Globus pallidus (tissue), 1 donor: Measurements from ENCODE around the gene PRUNE1.

Source experiments
- DNase-seq: peaks from one replicate; pipeline ENCODE4 v3.0.0-alpha.2; 2015; ENCODE audit warnings: low spot score

The PRUNE1 gene

DNA sequence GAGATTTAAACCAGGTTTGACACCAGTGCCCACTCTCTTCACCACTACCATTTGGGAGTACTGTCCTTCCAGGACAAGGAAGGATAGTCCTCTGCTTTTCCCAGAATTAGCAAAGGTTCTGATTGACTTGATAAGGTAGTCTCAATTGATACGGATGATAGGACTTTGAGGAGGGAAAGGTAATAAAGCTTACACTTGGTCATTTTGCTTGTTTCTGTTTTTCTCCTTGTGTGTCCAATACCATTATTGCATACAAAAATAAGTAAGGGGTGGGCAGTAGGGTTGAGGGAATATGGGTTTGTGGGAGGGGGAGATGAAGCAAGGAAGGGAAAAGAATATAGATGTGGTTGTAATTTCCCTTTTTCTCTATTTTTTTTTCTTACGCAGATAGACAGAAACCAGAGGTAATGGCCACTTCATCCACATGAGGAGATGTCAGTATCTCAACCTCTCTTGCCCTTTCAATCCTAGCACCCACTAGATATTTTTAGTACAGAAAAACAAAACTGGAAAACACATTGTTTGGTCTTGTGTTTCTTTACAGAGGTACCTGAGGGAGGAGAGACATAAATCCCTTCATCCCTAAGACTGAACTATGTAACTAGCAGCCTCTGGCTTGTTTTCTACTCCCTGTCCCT, 41.9 kb downstream of the PRUNE1 start:
- DNase-seq = no peak

DNA sequence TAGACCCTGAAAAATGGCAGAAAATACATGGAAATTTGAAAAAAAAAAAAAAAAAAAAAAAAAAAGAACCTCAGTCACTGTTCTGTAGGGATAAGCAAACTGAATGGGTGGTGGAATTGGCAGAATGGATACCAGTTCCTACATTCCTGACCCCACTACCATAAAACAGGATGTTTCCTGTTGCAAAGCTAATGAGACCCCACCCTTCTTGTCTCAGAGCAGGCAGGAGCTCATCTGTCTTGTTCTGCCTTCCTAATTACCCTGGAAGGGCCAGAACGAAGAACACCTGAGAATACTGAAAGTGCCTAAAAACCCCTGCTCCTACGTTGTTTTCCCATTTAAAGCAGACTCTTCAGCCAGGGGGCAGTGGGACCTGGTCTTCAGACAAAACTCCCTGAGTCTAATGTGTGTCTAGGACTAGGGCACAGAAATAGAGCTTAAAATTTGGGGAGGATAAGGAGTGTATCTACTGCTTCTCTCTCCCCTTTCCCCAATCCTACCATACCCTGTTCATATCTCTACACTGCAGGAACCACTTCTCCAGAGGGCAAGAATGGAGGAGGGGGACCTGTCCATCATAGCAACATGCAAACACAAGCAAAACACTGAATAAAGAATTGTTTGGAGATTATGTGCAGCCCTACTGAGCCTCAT, 43.2 kb downstream of the PRUNE1 start:
- no peak for DNase-seq

- DNase-seq = no peak
Observed at GRCh38 chr1:151054971-151055547, 46.8 kb downstream of the PRUNE1 start.

GRCh38 chr1:151055581-151055980, 47.3 kb downstream of the PRUNE1 start:
- DNase-seq = no peak

GRCh38 chr1:151056149-151056548, 47.9 kb downstream of the PRUNE1 start:
- DNase-seq = no peak

DNA sequence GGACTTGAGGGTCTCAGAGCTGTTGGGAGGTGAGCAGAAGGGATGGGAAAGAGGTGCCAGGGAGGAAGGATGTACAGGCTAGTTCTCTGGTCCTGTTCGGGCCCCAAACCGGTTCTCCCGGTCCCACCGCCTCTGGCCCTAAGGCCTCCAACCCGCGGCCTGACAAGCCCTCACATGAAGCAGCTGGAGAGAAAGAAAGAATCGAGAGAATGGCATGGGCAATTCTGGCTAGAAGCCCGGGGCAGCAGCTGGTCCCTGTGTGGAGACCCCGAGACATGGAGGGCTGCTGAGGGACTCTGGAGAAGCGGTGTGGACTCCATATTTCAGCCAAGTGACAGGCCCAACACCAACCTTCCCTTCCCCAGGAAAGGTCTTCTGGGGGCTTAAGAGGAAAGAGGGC, 50.4 kb downstream of the PRUNE1 start:
- peak; percentile 49 for DNase-seq

GRCh38 chr1:151059109-151060006, 51.1 kb downstream of the PRUNE1 start, which contains the start of gene CDC42SE1:
CDC42SE1 (minus strand) TSS chr1:151059622; CDS start chr1:151055730, 3,892 bp downstream.
- DNase-seq = peak; percentile 81

DNA sequence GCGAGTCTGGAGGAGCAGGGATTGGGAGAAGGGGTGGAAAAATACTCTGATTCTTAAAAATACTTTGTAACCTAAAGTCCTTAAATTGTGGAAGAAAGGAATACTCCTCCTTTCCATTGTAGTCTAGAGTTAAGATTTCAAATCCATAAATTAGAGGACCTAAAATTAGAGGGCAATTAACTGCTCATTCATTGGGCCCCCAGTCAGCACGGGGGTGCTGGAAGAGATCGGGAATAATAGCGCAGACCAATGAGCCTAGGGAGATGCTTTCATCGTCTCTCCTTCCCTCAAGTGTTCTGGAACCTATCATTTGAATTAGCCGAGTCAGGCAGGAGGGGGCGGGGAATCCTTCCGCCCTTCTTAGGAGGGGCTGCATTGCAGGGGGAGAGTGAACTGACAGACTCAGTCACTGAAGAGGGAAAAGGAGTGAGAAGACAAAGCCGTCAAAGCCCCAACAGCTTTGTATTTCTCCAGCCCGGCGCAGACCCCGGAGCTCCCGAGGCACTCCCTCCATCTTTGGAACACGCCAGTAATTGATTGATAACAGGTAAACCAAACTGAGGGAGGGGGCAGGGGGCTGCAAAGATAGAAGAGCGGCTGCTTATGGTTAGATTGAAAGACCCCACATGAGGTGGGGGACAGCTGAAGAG, 51.9 kb downstream of the PRUNE1 start, which contains the start of gene MLLT11:
Gene MLLT11, plus strand, starts transcription at position 391 of the 650 bp plus-strand sequence. CDS start 6,828 bp downstream, outside the sequence.
- peak; percentile 78 for DNase-seq

GRCh38 chr1:151060657-151061421, 52.6 kb downstream of the PRUNE1 start:
- no peak for DNase-seq

- DNase-seq = no peak
Observed at GRCh38 chr1:151061704-151062103, 53.5 kb downstream of the PRUNE1 start.

DNA sequence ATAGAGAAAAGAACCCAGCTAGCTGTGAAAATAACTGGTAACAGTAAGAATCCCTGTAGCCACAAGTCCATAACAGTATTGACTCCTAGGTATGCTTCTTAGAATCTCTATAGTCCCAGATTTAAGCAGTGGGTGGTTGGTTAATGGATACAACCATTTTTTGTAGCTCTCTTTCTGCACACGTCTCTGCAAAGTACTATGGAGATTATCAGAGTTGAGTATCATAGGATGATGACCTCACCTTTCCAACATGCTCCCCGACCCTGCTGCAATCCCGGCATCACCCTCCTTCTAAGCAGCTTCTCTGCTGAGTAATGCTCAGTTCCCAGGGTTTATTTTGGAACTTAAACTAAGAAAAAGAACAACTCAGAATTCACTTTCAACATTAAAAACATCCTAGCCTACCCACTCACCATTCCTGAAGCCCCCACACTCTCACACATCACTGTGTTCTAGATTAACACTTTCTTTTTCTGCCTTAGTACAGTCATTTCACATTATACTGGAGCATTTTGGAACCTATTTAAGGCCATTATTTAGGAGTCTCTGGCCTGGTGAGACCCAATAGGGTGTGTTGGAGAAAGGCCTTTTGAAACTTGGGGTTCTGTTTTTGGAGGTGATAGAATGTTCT, 54.6 kb downstream of the PRUNE1 start:
- DNase-seq = no peak

DNA sequence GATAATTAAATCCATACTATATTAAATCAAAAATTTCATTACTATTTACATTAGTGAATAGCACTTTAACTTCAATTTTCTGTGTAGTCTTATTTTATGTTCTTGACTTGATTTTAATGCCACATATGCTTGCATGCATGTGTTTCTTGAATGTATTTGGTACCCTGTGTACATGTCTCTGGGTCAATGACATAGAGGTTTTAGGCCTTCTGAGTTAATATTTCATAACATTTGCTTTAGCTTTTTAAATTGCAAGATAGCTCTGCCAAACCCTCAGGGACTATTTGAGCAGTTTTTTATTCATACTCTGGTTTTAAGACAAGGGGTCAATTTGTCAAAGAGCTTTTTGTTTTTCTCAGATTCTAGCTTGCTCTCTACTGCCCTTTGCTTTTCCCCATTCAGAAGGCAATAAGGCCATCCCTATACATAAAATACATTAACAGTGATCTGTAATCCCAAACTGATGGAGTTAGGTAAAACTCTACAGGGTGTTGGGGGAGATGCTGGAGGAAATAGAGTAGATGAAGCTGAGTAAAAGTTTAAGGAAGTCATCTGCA, 56.9 kb downstream of the PRUNE1 start:
- DNase-seq = no peak

DNA sequence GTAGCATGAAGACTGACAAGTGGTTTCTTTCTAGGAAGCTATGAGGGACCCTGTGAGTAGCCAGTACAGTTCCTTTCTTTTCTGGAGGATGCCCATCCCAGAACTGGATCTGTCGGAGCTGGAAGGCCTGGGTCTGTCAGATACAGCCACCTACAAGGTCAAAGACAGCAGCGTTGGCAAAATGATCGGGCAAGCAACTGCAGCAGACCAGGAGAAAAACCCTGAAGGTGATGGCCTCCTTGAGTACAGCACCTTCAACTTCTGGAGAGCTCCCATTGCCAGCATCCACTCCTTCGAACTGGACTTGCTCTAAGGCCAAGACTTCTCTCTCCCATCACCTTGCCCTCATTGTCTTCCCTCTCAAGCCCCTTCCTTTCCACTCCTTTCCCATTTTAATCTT, 58.9 kb downstream of the PRUNE1 start:
- no peak for DNase-seq

- DNase-seq = no peak
Observed at GRCh38 chr1:151069103-151069486, 60.8 kb downstream of the PRUNE1 start.

- peak; percentile 93 for DNase-seq
Observed at GRCh38 chr1:151070474-151071276, 62.4 kb downstream of the PRUNE1 start, which contains the start of gene GABPB2. GABPB2 (plus strand) TSS chr1:151070761; CDS start chr1:151088190, 17,429 bp downstream.

GRCh38 chr1:151072224-151072623, 64.0 kb downstream of the PRUNE1 start:
- DNase-seq = no peak
